ENCODE measurements around the gene CD86.

DNA sequence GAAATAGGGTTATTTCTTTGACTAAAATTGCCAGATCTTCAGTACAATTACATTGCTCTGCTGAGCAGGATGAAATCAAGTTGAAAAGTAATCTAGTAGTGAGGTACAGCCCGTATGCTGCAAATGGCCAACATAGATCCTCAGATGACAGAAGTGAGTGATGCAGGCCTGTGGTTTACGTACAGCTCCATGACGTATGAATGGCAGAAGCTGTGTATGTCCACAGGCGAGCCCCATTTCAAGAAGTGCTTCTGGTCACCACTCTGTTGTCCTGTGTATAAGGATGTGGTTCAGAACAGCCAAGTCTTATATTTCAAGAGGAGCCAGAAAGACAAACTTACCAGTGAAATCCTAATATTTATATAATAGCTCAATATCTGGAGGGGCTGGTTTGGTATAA is 9.2 kb downstream of the CD86 start:
- TF ChIP-seq EZH2phosphoT487 (conservative IDR thresholded peaks at IDR 0.05; ENCODE audit: low read length) = no peak
- TF ChIP-seq, protein P1, sequence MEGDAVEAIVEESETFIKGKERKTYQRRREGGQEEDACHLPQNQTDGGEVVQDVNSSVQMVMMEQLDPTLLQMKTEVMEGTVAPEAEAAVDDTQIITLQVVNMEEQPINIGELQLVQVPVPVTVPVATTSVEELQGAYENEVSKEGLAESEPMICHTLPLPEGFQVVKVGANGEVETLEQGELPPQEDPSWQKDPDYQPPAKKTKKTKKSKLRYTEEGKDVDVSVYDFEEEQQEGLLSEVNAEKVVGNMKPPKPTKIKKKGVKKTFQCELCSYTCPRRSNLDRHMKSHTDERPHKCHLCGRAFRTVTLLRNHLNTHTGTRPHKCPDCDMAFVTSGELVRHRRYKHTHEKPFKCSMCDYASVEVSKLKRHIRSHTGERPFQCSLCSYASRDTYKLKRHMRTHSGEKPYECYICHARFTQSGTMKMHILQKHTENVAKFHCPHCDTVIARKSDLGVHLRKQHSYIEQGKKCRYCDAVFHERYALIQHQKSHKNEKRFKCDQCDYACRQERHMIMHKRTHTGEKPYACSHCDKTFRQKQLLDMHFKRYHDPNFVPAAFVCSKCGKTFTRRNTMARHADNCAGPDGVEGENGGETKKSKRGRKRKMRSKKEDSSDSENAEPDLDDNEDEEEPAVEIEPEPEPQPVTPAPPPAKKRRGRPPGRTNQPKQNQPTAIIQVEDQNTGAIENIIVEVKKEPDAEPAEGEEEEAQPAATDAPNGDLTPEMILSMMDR (IDR thresholded peaks at IDR 0.05; ENCODE audit: insufficient read depth, low read length, poor library complexity, severe bottlenecking) = no peak
